Transverse colon (tissue), 4 donors: Measurements from ENCODE around the gene FNIP2. TPM values are rescaled to one million over a fixed set of nuclear protein-coding genes. Genes with fewer than 3 reads are reported as not detected.

Experiments
- DNase-seq: peaks from one replicate; pipeline ENCODE4 v3.0.0-alpha.2; 2019
- H3K27ac ChIP-seq, 4 donors: fragments of 200-600 bp; sonication (generic); 2 replicates each; pipeline ENCODE4 v1.5.1; 2016 to 2018; ENCODE audit warnings: inconsistent platforms in 4 of 4
- H3K27me3 ChIP-seq: fragments of 200-600 bp; sonication (generic); 2 replicates; pipeline ENCODE4 v1.5.1; 2017; ENCODE audit warnings: inconsistent platforms
- H3K36me3 ChIP-seq, 4 donors: fragments of 200-600 bp; sonication (generic); 2 replicates each; pipeline ENCODE4 v1.5.1; 2017 to 2019; ENCODE audit warnings: inconsistent platforms in 4 of 4
- H3K4me1 ChIP-seq, 4 donors: fragments of 200-600 bp; sonication (generic); 2 replicates each; pipeline ENCODE4 v1.5.1; 2017 to 2020; ENCODE audit warnings: inconsistent platforms in 4 of 4
- H3K4me3 ChIP-seq, 4 donors: fragments of 200-600 bp; sonication (generic); 1 replicate in 1 of 4; 2 replicates in 3 of 4; pipeline versions ENCODE4 v1.5.1 to v1.6.1; 2017 to 2019; ENCODE audit warnings: inconsistent platforms in 4 of 4
- H3K9me3 ChIP-seq, 2 donors: fragments of 200-600 bp; sonication (generic); 2 replicates each; pipeline ENCODE4 v1.5.1; 2017 to 2019; ENCODE audit warnings: inconsistent platforms in 2 of 2
- EP300 ChIP-seq: sonication (generic); formaldehyde crosslinking; IDR thresholded peaks from one replicate; pipeline ENCODE4 v1.6.1; 2017; ENCODE audit warnings: antibody characterized with exemption, low read depth
- POLR2A ChIP-seq: fragments of 450-650 bp; IDR thresholded peaks from one replicate; pipeline ENCODE4 v1.6.1; 2016; ENCODE audit warnings: antibody characterized with exemption, mild to moderate bottlenecking, moderate library complexity
- POLR2AphosphoS5 ChIP-seq, 3 donors: sonication (generic); formaldehyde crosslinking; IDR thresholded peaks; one replicate each; pipeline ENCODE4 v1.6.1; 2016; ENCODE audit warnings: antibody characterized with exemption in 3 of 3
- WGBS, 2 donors: methylation state at CpG; one replicate each; pipeline ENCODE4 v1.1.5; 2018; ENCODE audit warnings: low coverage in 1 of 2; 5-methylcytosine and 5-hydroxymethylcytosine counted together
- in situ Hi-C, 4 donors: fragments of 200-750 bp; cut with MboI; loops; one replicate each; pipeline versions ENCODE4 v1.15.0 to v1.15.1; 2017; ENCODE audit warnings: low sequenced_read_pairs in 3 of 4, low pct_ligation_motif_present in 1 of 4, low pct_unique_long_range_greater_than_20kb in 1 of 4
- intact Hi-C: fragments of 100-400 bp; cut with DNase I; formaldehyde crosslinking; loops from one replicate; pipeline ENCODE4 v1.15.1; 2023; ENCODE audit warnings: low total_unique reads
- total RNA-seq, 4 donors: library from RNA; depleted of rRNA; stranded (reverse); fragments of >200 nt; gene quantifications; one replicate each; pipeline ENCODE4 v1.1.0, GENCODE V29; 2016
- TF ChIP-seq, protein P1 (sequence below), 5 experiments: fragments of 200-600 bp in 3 of 5; fragments of 450-650 bp in 2 of 5; sonication (generic) in 3 of 5; IDR thresholded peaks; 1 replicate in 2 of 5; 2 replicates in 3 of 5; pipeline ENCODE4 v1.5.1; 2016 to 2017; ENCODE audit warnings: antibody characterized with exemption in 5 of 5, inconsistent platforms in 3 of 5, mild to moderate bottlenecking in 2 of 5, moderate library complexity in 1 of 5

FNIP2 gene
- total RNA-seq, 4 donors from 2014 or later, result 47.2 to 105 (median 64.0) TPM

DNA sequence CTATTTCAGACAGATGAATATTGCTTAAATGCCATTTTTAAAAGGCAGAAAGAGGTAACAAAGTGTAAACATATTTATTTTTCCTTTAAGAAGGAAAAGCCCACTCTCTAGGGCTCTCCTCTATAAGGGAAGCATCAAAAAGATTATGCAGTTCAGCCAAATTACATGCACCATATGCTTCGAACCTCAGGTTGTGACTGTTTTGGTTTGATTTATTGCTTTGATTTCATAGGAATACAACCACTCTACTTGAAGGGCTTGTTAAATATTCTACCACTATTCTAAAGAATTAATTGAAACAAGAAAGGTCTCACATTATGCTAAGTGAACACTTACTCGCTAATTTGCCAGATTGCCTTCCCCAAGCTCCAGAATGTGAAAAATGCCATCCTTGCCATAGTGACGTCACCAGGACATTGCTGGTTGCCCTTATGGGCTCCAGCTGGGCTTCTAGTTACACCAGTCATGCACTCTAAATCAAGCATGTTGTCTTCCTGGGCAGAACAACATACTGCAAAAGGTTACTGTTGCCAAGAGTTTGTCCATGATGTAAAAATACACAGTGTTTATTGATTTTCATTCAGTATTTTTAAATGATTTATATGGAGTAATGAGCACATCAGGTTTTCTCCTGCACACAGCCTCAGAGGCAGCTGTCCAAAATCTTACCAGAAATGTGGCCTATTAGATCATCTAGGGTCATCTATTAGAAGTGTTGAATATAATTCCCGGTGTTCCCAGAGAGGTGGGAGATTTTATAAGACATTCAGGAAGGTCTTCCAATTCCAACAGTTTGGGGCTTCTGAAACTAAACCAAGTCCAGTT lies 169.6 kb downstream of the FNIP2 start:
- no peak for DNase-seq
- Histone ChIP-seq H3K36me3 (no peaks in the 10 kb centered on the region), H3K4me1 (no peaks in the 10 kb centered on the region), H3K27me3 (no peaks in the 10 kb centered on the region), H3K4me3 (no peak overlapping the region), H3K27ac (no peak overlapping the region), H3K9me3 (no peaks in the 10 kb centered on the region)
- WGBS, 2 donors, result 81 to 88% methylated on average over 4 of the region's 4 CpGs
- intact Hi-C loops, result no loop called here
- TF ChIP-seq POLR2A, result no peak
- no peak for TF ChIP-seq EP300
- TF ChIP-seq, protein P1, sequence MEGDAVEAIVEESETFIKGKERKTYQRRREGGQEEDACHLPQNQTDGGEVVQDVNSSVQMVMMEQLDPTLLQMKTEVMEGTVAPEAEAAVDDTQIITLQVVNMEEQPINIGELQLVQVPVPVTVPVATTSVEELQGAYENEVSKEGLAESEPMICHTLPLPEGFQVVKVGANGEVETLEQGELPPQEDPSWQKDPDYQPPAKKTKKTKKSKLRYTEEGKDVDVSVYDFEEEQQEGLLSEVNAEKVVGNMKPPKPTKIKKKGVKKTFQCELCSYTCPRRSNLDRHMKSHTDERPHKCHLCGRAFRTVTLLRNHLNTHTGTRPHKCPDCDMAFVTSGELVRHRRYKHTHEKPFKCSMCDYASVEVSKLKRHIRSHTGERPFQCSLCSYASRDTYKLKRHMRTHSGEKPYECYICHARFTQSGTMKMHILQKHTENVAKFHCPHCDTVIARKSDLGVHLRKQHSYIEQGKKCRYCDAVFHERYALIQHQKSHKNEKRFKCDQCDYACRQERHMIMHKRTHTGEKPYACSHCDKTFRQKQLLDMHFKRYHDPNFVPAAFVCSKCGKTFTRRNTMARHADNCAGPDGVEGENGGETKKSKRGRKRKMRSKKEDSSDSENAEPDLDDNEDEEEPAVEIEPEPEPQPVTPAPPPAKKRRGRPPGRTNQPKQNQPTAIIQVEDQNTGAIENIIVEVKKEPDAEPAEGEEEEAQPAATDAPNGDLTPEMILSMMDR (IDR thresholded peaks at IDR 0.05), result no peak
- no peak for TF ChIP-seq POLR2AphosphoS5 (IDR thresholded peaks at IDR 0.05)
- in situ Hi-C loops, result no loop called here

DNA sequence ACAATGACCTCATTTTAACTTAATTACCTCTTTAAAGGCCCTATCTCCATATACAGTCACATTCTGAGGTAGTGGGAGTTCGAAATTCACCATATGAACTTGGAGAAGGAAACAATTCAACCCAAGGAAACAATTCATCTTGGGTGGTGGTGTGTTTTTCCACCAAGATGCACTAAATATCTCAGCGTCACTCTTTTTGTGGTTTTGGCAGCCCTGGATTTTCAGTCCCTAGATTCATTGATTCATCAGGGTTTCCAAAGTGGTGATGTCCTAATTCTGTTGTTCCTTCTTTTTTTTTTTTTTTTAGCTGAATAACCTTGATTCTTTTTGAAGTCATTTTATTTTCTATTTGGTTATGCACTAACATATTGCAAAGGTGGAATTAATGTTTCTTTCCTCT lies 171.4 kb downstream of the FNIP2 start:
- H3K27ac ChIP-seq, result no peak overlapping the region
- in situ Hi-C loops, result no loop called here
- WGBS, 2 donors, result 80 to 100% methylated on average over 1 to 2 of the region's 2 CpGs

DNA sequence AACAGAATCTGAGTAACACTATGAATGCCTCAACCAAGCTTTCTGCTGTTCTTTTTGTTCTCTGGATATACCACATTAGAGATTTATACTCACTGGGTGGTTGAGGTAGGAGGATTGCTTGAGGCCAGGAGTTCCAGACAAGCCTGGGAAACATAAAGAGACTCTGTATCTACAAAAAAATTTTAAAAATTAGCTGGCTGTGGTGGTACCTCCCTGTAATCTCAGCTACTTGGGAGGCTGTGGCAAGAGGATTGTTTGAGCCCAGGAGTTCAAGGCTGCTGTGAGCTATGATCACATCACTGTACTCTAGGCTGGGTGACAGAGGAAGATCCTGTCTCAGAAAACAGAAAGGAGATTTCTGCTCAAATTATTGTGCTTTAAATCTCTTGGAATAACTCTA lies 172.5 kb downstream of the FNIP2 start:
- no peak for TF ChIP-seq POLR2AphosphoS5 (IDR thresholded peaks at IDR 0.05)
- no peak for TF ChIP-seq EP300
- TF ChIP-seq, protein P1 (IDR thresholded peaks at IDR 0.05), result no peak
- TF ChIP-seq POLR2A, result no peak
- Histone ChIP-seq H3K4me1 (no peaks in the 10 kb centered on the region), H3K27ac (no peak overlapping the region), H3K9me3 (no peaks in the 10 kb centered on the region), H3K4me3 (no peak overlapping the region), H3K36me3 (no peaks in the 10 kb centered on the region), H3K27me3 (no peaks in the 10 kb centered on the region)
- DNase-seq, result no peak
- in situ Hi-C loops, result no loop called here
- intact Hi-C loops, result no loop called here

More for the DNA sequence above, 171.4 kb downstream of the FNIP2 start:
- no peaks in the 10 kb centered on the region for H3K27me3 ChIP-seq
- intact Hi-C loops, result no loop called here
- no peaks in the 10 kb centered on the region for H3K9me3 ChIP-seq
- no peak overlapping the region for H3K4me3 ChIP-seq
- DNase-seq, result no peak
- no peaks in the 10 kb centered on the region for H3K4me1 ChIP-seq
- TF ChIP-seq EP300 (no peak), POLR2AphosphoS5 (IDR thresholded peaks at IDR 0.05) (no peak), POLR2A (no peak)
- TF ChIP-seq, protein P1 (IDR thresholded peaks at IDR 0.05), result no peak
- no peaks in the 10 kb centered on the region for H3K36me3 ChIP-seq

DNA sequence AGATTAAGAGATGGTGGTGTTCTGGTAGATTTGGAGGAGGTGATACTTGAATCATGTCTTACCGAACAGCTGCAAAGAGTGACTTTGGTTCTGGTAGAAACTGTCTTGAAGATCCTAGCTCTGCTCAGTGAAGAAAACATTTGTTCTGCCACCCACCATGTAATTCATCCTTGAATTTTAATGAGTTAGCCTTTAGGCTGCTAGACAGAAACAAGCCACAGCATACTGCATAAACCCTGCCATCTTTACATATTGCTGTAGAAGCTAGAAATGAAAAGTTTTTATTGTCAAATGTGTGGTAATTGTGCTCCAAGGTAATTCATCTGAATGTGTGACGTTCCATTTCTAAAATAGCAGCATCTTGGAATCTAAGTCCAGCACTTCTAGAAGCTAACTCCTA lies 173.1 kb downstream of the FNIP2 start:
- Histone ChIP-seq H3K9me3 (no peaks in the 10 kb centered on the region), H3K4me1 (no peaks in the 10 kb centered on the region), H3K4me3 (no peak overlapping the region), H3K27me3 (no peaks in the 10 kb centered on the region), H3K36me3 (no peaks in the 10 kb centered on the region), H3K27ac (no peak overlapping the region)
- TF ChIP-seq EP300, result no peak
- no peak for TF ChIP-seq POLR2A
- TF ChIP-seq, protein P1 (IDR thresholded peaks at IDR 0.05), result no peak
- TF ChIP-seq POLR2AphosphoS5 (IDR thresholded peaks at IDR 0.05), result no peak
- DNase-seq, result no peak
- in situ Hi-C loops (no loop called here), intact Hi-C loops (no loop called here)
- 93% methylated on average over 2 of the region's 2 CpGs for WGBS, 2 donors
